Measurements from ENCODE around the gene WSCD2.

DNA sequence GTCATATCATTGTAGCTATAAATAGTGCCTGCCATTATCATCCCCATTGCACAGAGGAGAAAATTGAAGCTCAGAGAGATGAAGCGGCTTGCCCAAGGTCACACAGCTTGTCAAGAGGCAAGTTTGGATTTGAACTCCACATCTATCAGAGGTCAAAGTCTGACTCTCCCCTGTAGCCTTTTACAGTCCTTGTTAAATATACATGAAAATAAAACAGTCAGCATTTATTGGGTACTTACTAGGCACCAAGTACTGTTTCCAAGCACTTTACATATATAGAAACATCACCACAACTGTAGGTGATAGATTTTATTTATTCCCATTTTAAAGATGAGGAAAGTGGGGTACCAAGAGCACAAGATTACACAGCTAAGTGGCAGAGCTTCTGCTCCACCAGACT, 67.2 kb downstream of the WSCD2 start:
- TF ChIP-seq EZH2 (IDR thresholded peaks at IDR 0.05) (no peak), POLR2AphosphoS5 (IDR thresholded peaks at IDR 0.05; ENCODE audit: borderline replicate concordance, low read depth, low read length) (no peak), FOXP2 (optimal IDR thresholded peaks at IDR 0.05; ENCODE audit: control extremely low read depth, extremely low read length, insufficient read depth) (no peak)
